K562 (cell line): ENCODE results near the gene SLC16A10. TPM values are rescaled to one million over a fixed set of nuclear protein-coding genes. Genes with fewer than 3 reads are reported as not detected.

ENCODE experiments used
- CHCHD3 ChIP-seq: fragments of 250-450 bp; sonication (Bioruptor Pico); IDR thresholded peaks from 2 replicates; pipeline ENCODE4 v2.1.2; 2022; ENCODE audit warnings: mild to moderate bottlenecking
- DACH1 ChIP-seq: fragments of 450-650 bp; IDR thresholded peaks from 2 replicates; pipeline ENCODE4 v1.6.1; 2018; ENCODE audit not compliant: partially characterized antibody
- E2F3 ChIP-seq: fragments of 250-450 bp; sonication (Bioruptor Pico); IDR thresholded peaks from 2 replicates; pipeline ENCODE4 v1.4.0; 2020; ENCODE audit warnings: mild to moderate bottlenecking
- EWSR1 ChIP-seq: fragments of 450-650 bp; IDR thresholded peaks from 2 replicates; pipeline ENCODE4 v1.6.1; 2018; ENCODE audit warnings: borderline replicate concordance, mild to moderate bottlenecking, low read depth, moderate library complexity; ENCODE audit not compliant: partially characterized antibody
- HOXB6 ChIP-seq: fragments of 250-450 bp; sonication (Bioruptor Pico); IDR thresholded peaks from 2 replicates; pipeline ENCODE4 v1.5.1; 2022; ENCODE audit warnings: mild to moderate bottlenecking, borderline replicate concordance
- PRMT5 ChIP-seq: sonication (generic); formaldehyde crosslinking; IDR thresholded peaks from 2 replicates; pipeline ENCODE4 v1.5.0; 2020; ENCODE audit warnings: missing genetic modification reagents
- SAFB2 ChIP-seq: fragments of 200-400 bp; formaldehyde crosslinking; IDR thresholded peaks from 2 replicates; pipeline ENCODE4 v1.6.1; 2018; ENCODE audit warnings: borderline replicate concordance, low read length, low read depth, moderate library complexity; ENCODE audit not compliant: severe bottlenecking
- SMAD2 ChIP-seq: fragments of 150-350 bp; IDR thresholded peaks from 2 replicates; pipeline ENCODE4 v1.6.1; 2014; ENCODE audit warnings: low read depth, mild to moderate bottlenecking, low read length
- ZC3H11A ChIP-seq: IDR thresholded peaks from 2 replicates; pipeline ENCODE4 v1.6.1; 2012; ENCODE audit warnings: low read depth, low read length, improper control_type of control experiment
- ZNF165 ChIP-seq: fragments of 250-450 bp; sonication (Bioruptor Pico); IDR thresholded peaks from 2 replicates; pipeline ENCODE4 v1.4.0; 2020; ENCODE audit warnings: borderline replicate concordance
- ZNF274 ChIP-seq: IDR thresholded peaks from 2 replicates; pipeline ENCODE4 v1.6.1; 2011; ENCODE audit warnings: low read depth, mild to moderate bottlenecking, low read length, moderate library complexity, borderline replicate concordance
- ZNF77 ChIP-seq: fragments of 250-450 bp; sonication (Bioruptor Pico); IDR thresholded peaks from 2 replicates; pipeline ENCODE4 v1.5.0; 2020
- ZNF780A ChIP-seq: fragments of 250-450 bp; sonication (Bioruptor Pico); IDR thresholded peaks from 2 replicates; pipeline ENCODE4 v1.5.0; 2021; ENCODE audit warnings: mild to moderate bottlenecking
- polyA plus RNA-seq, 8 experiments: library from polyadenylated mRNA; depleted of rRNA in 4 of 8; stranded (reverse) in 5 of 8; unstranded in 3 of 8; fragments of >200 nt; fragmentation: Nextera tagmentation in 2 of 8; fragmentation: Illumina TruSeq in 1 of 8; extraction: Ambion mirVana in 2 of 8; extraction: Trizol in 1 of 8; gene quantifications; 2 replicates each; pipeline versions ENCODE4 v1.2.1 to v1.2.3, GENCODE V29; 2011 to 2014; ENCODE audit warnings: inconsistent platforms in 1 of 8, missing spikeins in 1 of 8
- total RNA-seq, 7 experiments: library from RNA; depleted of rRNA in 6 of 7; stranded (reverse); fragments of >200 nt in 6 of 7; fragmentation: Illumina TruSeq in 2 of 7; extraction: Trizol in 2 of 7; gene quantifications; 2 replicates each; pipeline versions ENCODE4 v1.2.1 to v1.2.3, GENCODE V29; 2011 to 2021; ENCODE audit warnings: low replicate concordance in 1 of 7
- TF ChIP-seq, protein P1 (sequence below): fragments of 450-650 bp; IDR thresholded peaks from 2 replicates; pipeline ENCODE4 v1.7.1; 2018; ENCODE audit warnings: mild to moderate bottlenecking, low read depth; ENCODE audit not compliant: partially characterized antibody
- TF ChIP-seq, protein P2 (sequence below), 2 experiments: fragments of 250-450 bp in 1 of 2; fragments of 450-650 bp in 1 of 2; sonication (Bioruptor Pico) in 1 of 2; IDR thresholded peaks; 2 replicates each; pipeline versions ENCODE4 v1.6.1 to v1.8.0; 2016 to 2021; ENCODE audit warnings: mild to moderate bottlenecking in 2 of 2, moderate library complexity in 2 of 2, missing compliant biosample characterization in 1 of 2, missing genetic modification characterization in 1 of 2

The SLC16A10 gene
- total and polyA plus RNA-seq, 9 of the 15 experiments (the other 6 are each of a cell fraction or from before 2014, with no cell fraction given): 0.02 to 0.54 (median 0.24) TPM; not detected in 4

GRCh38 chr6:111259089-111259831, 172.0 kb downstream of the SLC16A10 start (continued):
- TF ChIP-seq, protein P1, sequence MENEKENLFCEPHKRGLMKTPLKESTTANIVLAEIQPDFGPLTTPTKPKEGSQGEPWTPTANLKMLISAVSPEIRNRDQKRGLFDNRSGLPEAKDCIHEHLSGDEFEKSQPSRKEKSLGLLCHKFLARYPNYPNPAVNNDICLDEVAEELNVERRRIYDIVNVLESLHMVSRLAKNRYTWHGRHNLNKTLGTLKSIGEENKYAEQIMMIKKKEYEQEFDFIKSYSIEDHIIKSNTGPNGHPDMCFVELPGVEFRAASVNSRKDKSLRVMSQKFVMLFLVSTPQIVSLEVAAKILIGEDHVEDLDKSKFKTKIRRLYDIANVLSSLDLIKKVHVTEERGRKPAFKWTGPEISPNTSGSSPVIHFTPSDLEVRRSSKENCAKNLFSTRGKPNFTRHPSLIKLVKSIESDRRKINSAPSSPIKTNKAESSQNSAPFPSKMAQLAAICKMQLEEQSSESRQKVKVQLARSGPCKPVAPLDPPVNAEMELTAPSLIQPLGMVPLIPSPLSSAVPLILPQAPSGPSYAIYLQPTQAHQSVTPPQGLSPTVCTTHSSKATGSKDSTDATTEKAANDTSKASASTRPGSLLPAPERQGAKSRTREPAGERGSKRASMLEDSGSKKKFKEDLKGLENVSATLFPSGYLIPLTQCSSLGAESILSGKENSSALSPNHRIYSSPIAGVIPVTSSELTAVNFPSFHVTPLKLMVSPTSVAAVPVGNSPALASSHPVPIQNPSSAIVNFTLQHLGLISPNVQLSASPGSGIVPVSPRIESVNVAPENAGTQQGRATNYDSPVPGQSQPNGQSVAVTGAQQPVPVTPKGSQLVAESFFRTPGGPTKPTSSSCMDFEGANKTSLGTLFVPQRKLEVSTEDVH: peak; percentile 67
- TF ChIP-seq HOXB6: no peak
- TF ChIP-seq CHCHD3: no peak
- TF ChIP-seq, protein P2, sequence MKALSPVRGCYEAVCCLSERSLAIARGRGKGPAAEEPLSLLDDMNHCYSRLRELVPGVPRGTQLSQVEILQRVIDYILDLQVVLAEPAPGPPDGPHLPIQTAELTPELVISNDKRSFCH (CRISPR knock-in tag; IDR thresholded peaks at IDR 0.05): no peak
- TF ChIP-seq, protein P2 (tag; IDR thresholded peaks at IDR 0.05): 0 out of 2 replicates have a peak, but pooled peaks have one; percentile 51
- no peak for TF ChIP-seq PRMT5 (CRISPR knock-in tag)
- no peak for TF ChIP-seq ZNF780A (CRISPR knock-in tag)
- TF ChIP-seq ZNF274: no peak
- TF ChIP-seq E2F3: no peak
- no peak for TF ChIP-seq SAFB2
- TF ChIP-seq EWSR1: no peak
- TF ChIP-seq SMAD2: no peak
- TF ChIP-seq ZNF165 (CRISPR knock-in tag): no peak
- TF ChIP-seq ZC3H11A: no peak
- no peak for TF ChIP-seq DACH1
- no peak for TF ChIP-seq ZNF77 (CRISPR knock-in tag)
- TF ChIP-seq, all 486 proteins: peak for 191
